PFSK-1 (cell line): ENCODE measurements around the gene CNNM4.

ENCODE experiments used
- FOXP2 ChIP-seq: optimal IDR thresholded peaks from 2 replicates; pipeline ENCODE3; 2011; ENCODE audit warnings: borderline replicate concordance, control low read depth, inconsistent platforms; ENCODE audit not compliant: insufficient read depth; ENCODE audit errors: extremely low read length, extremely low read depth
- POLR2AphosphoS5 ChIP-seq: IDR thresholded peaks from 2 replicates; pipeline ENCODE4 v1.6.1; 2012; ENCODE audit warnings: low read depth, mild to moderate bottlenecking, control low read depth, low read length, moderate library complexity
- REST ChIP-seq, 2 experiments: IDR thresholded peaks; 2 replicates each; pipeline versions ENCODE4 v1.6.1 to v1.8.0; 2011 to 2012; ENCODE audit warnings: low read depth in 2 of 2, low read length in 2 of 2, control low read depth in 1 of 2, inconsistent platforms in 1 of 2, mild to moderate bottlenecking in 1 of 2, moderate library complexity in 1 of 2; ENCODE audit not compliant: insufficient read depth in 1 of 2
- SIN3A ChIP-seq: IDR thresholded peaks from 2 replicates; pipeline ENCODE4 v1.6.1; 2012; ENCODE audit warnings: mild to moderate bottlenecking, low read length, moderate library complexity, borderline replicate concordance; ENCODE audit not compliant: insufficient read depth
- TAF1 ChIP-seq: IDR thresholded peaks from 2 replicates; pipeline ENCODE4 v1.6.1; 2012; ENCODE audit warnings: low read length, control low read depth, borderline replicate concordance; ENCODE audit not compliant: insufficient read depth

Gene CNNM4

GRCh38 chr2:96838345-96839292 lies 77.9 kb downstream of the CNNM4 start:
- TF ChIP-seq POLR2AphosphoS5, result no peak
- TF ChIP-seq TAF1, result no peak
- no peak for TF ChIP-seq SIN3A

GRCh38 chr2:96839293-96839874 lies 78.7 kb downstream of the CNNM4 start:
- no peak for TF ChIP-seq POLR2AphosphoS5
- no peak for TF ChIP-seq FOXP2
- TF ChIP-seq SIN3A, result no peak
- no peak for TF ChIP-seq TAF1
- no peak for TF ChIP-seq REST (IDR thresholded peaks at IDR 0.05; ENCODE audit: insufficient read depth in 1 of 2, low read depth in 2 of 2, low read length in 2 of 2)

- no peak for TF ChIP-seq POLR2AphosphoS5
- TF ChIP-seq REST (IDR thresholded peaks at IDR 0.05; ENCODE audit: insufficient read depth in 1 of 2, low read depth in 2 of 2, low read length in 2 of 2), result no peak
- no peak for TF ChIP-seq SIN3A
- no peak for TF ChIP-seq TAF1
- no peak for TF ChIP-seq FOXP2
Observed at GRCh38 chr2:96839875-96840850, 79.5 kb downstream of the CNNM4 start.

GRCh38 chr2:96841701-96842495 lies 81.2 kb downstream of the CNNM4 start:
- TF ChIP-seq REST (IDR thresholded peaks at IDR 0.05; ENCODE audit: insufficient read depth in 1 of 2, low read depth in 2 of 2, low read length in 2 of 2) (no peak), POLR2AphosphoS5 (no peak), SIN3A (no peak), FOXP2 (no peak), TAF1 (no peak)
